ENCODE results near the gene RFTN1.

Gene RFTN1

DNA sequence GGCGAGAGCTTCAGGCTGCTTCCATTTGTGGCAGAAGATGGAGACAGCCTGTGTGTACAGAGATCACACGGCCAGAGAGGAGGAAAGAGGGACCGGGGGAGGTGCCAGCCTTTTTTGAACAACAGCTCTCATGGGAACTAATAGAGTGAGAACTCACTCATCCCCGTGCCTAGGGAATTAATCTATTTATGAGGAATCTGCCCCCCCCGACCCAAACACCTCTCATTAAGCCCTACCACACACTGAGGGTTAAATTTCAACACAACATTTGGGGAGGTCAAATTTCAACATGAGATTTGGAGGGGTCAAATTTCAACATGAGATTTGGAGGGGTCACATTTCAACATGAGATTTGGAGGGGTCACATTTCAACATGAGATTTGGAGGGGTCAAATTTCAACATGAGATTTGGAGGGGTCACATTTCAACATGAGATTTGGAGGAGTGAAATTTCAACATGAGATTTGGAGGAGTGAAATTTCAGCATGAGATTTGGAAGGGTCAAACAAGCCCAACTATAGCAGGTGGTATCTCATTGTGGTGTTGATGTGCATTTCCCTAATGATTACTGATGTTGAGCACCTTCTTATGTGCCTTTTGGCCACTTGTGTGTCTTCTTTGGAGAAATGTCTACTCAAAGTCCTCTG is 20.6 kb upstream of the RFTN1 start:
- DNase-seq (ENCODE audit: extremely low spot score, insufficient read length, low read depth) (no peak), FAIRE-seq (no peak)

DNA sequence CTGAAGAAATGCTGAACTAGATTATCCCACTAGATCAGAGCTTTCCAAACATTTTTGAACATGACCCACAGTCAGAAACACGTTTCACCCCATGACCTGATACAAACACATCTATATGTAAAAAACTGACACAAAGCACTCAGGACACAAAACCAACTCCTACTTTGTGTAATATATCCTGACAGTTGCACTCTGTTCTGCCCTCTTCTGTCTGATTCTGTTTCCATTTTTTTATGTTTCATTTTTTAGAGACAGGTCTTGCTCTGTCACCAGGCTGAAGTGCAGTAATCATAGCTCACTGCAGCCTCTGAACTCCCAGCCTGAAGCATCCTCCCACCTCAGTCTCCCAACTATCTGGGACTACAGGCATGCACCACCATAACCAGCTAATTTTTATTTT is 15.8 kb upstream of the RFTN1 start:
- DNase-seq (ENCODE audit: extremely low spot score, insufficient read length, low read depth) (no peak), FAIRE-seq (peak; percentile 42)

DNA sequence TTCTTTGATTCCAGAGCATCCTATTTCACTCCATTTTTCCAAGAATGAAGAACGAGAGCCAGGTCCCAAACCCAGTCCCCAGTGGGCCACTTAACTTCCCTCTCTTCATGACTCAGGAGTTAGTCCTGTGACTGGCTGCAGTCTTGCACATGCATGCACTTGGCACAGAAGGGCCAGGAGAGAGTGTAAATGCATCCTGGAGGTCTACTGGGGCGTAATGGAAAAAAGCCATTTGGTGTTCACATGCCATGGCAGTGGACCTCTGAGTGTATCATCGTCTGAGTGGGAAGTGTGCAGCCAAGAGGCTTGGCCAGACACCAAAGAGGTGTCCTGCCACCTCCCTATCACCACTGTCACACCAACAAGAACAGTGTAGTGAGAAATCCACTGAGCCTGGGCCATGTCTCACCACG is 15.1 kb upstream of the RFTN1 start:
- FAIRE-seq, result no peak
- no peak for DNase-seq (ENCODE audit: extremely low spot score, insufficient read length, low read depth)

DNA sequence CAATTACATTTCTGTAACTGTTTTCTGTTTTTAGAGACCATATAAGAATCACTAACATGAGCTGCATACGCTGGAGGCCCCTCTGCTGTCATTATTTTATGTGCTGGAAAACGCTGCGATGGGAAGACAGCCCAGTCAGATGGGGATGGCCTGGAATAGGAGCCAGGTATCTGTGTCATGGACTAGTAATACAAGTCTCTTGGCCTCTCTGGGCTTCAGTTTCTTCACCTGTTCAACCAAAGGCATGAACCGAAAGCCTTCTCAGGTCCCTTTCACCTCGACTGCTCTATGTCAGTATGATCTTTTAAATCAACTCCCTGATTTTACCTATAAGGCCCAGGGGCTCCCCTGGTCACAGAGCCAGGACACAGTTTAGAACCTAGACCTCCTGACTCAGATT is 14.6 kb upstream of the RFTN1 start:
- DNase-seq (ENCODE audit: extremely low spot score, insufficient read length, low read depth), result no peak
- no peak for FAIRE-seq

DNA sequence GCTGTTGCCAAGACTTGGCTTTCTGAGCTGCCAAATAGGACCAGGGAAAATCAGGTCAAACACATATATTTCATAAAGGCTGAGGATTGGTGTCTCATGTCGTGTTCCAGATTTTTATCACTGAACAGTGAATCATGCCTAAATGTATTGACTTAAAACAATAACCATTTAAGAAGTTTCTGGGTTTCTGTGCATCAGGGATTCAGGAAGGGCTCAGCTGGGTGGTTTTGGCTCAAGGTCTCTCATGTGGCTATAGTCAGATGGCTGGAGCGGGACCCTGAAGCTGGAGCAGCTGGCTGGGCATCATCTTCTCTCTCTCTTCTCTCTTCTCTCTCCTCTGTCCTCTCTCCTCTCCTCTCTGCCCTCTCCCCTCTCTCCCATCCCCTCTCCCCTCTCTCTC is 10.7 kb upstream of the RFTN1 start:
- DNase-seq (ENCODE audit: extremely low spot score, insufficient read length, low read depth) (no peak), FAIRE-seq (no peak)

DNA sequence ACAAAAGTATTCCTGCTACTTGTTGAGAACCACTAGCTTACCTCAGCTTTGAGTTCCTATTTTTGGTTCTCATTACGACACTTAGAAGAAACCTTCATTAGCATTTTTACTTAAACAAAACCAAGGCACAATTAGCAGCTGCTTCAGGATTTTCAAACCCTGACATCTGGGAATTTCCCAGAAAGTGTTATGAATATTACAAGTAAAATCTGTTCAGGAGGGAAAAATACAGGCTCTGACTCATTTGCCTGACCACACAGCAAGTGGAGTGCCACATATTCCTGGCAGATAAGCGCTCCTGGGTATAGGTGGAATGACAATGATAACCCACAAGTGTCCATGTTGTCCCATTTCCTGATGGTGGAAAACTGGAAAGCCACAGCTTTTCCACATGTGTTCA is 10.3 kb upstream of the RFTN1 start:
- FAIRE-seq, result peak; percentile 12
- DNase-seq (ENCODE audit: extremely low spot score, insufficient read length, low read depth), result no peak

DNA sequence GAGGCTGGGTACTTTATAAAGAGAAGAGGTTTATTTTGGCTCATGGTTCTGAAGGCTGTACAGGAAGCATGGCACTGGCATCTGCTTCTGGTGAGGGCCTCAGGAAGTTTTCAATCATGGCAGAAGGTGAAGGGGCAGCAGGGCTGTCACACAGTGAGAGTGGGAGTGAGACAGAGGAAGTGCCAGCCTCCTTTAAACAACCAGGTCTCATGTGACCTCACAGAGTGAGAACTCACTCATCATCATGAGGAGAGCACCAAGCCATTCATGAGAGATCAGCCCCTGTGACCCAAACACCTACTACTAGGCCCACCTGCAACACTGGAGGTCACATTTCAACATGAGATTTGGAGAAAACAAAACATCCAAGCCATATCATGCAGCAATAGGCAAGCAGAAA is 9.3 kb upstream of the RFTN1 start:
- FAIRE-seq (peak; percentile 12), DNase-seq (ENCODE audit: extremely low spot score, insufficient read length, low read depth) (no peak)

DNA sequence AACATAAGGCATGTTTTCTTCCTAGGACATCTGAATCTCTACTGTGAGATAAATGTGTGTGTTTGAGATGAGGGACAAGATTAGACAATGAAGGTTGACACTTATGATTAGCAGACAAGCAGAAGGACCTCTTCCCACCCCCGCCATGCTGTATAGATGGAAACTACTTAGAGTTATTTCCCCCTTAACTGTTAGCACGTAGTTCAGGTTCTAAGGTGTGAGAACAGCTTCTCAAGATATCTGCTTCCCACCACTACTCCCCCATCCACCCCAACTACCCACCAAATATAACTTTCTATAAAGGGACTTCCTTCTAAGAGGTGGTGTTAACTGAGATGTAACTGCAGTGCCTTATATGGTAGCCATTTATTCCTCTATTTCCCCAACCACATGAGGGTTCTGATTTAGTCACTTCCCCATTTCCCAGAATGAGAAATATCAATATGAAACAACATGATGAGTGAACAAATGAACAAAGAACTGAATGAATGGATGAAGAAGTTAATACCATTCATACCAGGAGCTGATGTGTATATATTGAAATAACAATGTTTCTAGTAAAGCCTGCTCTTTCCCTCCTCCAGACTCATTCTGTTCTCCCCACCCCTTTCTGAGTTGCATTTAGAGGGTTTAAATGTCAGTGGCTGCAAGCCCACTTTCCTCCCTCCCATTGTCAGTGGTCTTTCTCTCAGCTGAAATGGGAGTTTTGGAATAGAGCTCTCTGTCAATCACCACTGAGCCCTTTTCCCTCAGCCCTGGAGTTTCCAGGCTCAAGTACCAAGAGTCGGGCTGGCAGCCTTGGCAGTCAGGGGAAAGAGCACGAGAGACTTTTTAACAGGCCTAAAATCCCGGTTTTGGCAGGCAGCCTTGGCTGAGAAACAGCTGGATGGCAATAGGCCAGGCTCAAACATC is 7.7 kb upstream of the RFTN1 start:
- no peak for DNase-seq (ENCODE audit: extremely low spot score, insufficient read length, low read depth)
- FAIRE-seq, result peak; percentile 91

DNA sequence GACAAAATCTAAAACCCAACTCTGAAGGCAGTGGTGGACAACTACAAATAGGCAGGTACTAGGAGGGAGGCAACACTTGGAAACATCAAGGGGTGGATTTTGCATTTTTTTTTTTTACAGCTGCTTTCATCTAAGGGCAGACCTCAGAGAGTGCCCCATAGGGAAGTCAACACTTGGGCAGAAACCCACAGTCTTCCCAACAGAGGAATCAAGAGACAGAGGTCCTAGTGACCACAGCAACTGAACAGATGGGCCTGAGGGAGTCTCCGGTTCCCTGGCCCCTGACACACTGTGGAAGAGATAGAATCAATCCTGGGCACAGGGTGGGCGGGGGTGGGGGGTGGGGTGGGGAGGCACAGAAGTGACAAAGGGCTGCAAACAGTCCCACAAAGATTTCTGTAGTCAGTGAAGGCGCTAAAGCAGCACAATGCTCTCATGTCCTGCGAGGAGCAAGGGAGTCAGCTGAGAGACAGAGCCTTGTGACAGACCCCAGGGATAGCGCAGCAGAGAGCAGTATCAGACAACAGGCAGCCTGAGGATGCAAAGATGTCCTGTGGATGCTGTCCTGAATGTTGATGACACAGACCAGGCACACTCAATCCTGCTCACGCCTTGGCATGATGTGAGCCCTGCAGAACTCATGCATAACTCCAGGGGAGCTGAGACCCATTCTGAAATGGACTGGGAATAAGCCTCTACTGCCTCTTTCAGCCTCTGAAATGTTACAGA is 6.9 kb upstream of the RFTN1 start:
- FAIRE-seq (peak; percentile 64), DNase-seq (ENCODE audit: extremely low spot score, insufficient read length, low read depth) (no peak)

DNA sequence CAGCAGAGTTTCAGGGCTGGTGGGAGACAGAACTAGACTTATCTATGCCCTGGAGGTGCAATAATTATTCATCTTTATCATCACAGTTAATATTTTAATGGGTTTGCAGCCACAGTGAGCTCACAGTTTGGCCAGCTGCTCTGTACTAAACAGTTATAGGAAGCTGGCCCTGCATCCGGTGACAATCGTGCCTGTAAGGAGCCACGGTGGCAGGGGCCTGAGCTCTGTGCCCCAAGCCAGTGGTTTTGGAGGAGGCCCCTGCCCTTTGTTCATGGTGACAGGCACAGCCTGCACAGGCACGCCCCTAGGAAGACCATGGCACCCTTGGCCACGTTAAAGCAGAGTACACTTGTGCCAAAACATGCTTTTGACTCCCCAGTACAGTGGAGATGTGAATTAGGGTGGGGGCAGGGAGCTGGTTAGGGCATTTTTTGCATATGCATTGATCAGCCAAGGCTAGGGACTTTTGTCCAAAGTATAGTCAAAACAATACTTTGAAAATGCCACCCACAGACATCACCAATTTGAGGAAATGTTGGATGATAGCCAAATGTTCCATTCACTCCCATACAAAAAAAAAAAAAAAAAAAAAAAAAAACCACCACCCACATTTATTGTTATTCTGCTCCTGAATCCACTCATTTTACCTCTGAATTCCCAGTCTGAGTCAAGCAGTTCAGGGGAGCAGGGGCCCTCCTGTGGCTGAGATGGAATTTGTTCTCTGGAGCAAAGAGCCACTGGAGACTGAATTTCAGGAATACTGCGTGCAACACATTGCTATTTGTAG is 3.4 kb upstream of the RFTN1 start:
- FAIRE-seq (no peak), DNase-seq (ENCODE audit: extremely low spot score, insufficient read length, low read depth) (no peak)

DNA sequence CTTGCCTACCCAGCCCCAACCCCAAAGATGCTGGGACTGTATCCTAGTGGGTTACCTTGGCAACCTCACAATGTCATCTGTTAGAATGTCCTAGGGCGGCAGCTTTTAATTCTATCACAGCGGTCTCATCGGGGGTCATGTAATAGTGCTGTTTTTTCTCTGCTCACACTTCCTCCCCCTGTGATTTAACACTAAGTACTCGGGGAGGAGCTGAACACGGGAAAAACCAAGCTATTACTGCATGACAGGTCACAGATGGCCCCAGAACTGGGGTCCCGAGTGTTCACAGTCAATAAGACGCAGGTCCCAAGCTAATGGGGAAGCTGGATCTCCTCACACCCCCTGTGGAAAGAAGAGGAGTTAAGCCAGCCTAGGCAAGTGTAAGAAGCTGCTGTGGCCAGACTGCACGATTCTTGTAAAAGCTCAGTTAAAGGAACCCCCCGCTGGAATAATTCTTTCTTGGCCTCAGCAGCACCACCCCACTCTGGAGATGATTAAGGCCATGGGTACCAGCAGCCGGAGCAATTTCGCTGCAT is 2.5 kb upstream of the RFTN1 start:
- peak; percentile 93 for FAIRE-seq
- no peak for DNase-seq (ENCODE audit: extremely low spot score, insufficient read length, low read depth)

DNA sequence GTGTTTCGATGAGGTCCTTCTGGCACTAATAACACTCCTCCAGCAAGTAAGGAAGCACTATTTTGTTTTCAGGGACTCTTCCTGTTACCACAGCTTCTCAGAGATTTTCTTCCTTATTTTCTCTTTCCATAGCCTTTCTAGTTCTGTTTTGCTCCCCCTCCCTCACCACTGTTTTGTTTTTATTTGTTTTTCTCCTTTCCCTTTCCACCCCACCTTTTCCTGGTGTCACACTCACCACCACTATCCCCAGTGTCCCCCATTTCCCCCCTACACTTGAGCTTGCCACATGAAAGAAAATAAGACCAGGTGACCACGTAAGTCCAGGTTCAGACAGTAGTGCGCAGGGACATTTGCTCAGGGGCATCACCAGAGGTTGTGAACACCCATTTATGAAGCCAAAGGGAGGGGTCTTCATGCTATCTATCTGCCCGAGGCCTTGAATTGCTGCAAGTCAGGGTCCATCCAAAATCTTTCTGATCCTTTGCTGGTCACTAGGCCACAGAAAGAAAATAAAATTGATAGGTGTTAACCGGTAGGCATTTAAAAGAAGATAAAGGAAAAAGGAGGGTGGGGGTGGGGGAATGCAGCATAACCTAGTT is 1.4 kb upstream of the RFTN1 start:
- DNase-seq (ENCODE audit: extremely low spot score, insufficient read length, low read depth), result no peak
- peak; percentile 69 for FAIRE-seq

DNA sequence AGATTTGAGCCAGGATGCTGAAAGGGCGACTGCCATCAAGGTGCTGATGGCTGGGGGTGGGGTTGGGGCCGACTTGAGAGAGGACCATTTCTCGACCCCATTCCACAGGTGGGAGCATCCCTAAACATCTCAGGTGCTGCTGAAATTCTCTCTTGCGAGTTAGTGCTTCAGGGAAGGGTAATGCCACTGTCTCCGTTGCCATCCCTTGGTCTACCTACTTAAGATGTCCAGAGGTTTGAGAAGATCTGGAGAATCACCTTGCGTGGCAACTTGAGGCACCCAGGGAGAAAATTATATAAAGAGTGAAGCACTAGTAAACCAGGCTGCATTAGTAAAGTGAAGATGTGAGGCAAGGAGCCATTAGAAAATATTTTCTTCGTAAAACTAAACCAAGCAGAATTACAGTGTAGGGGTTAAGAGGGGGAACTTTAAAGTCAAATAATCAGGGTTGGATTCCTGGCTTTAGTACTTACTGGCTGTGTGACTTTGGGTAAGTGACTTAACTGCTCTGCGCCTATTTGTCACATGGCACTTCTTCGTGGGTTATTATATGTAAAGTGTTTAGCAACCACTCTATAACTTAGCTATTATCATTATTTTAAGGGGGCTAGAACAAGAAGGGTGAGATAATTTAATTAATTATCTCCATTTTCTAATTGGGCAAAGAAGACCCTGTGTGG is 662 bp upstream of the RFTN1 start:
- FAIRE-seq (peak; percentile 67), DNase-seq (ENCODE audit: extremely low spot score, insufficient read length, low read depth) (no peak)

DNA sequence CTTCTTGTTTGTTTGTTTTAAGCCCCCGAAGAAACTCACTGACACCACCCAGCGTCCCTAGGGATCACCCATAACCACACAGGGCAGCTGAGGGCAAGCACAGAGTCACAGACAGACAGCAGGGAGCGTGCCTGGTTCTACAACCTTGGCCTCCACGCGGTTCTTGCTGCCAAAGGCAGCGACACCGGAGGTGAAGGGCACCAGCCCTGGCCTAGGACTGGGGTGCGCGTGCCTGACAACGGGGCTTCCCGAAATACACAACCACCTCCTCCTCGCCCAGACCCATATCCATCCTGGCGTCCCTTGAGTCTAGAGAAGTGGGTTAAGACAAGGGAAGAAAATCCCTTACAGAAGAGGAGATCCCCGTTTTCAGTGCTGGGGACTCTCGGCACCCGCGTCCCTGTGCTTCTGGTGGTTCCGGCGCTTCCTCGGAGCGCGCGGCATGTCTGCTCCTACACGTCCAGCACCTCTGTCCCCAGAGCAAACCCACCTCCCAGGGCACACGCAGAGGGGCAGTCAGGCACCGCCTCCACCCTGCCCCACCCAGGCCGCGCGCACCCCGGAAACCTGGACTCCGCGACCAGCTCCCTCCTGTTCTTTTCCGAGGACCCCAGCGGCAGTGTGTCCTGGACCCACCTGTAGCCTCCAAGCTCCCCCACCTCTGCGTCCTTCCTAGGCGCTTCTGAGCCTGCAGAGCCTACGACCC is 911 bp downstream of the RFTN1 start:
- FAIRE-seq (no peak), DNase-seq (ENCODE audit: extremely low spot score, insufficient read length, low read depth) (no peak)

DNA sequence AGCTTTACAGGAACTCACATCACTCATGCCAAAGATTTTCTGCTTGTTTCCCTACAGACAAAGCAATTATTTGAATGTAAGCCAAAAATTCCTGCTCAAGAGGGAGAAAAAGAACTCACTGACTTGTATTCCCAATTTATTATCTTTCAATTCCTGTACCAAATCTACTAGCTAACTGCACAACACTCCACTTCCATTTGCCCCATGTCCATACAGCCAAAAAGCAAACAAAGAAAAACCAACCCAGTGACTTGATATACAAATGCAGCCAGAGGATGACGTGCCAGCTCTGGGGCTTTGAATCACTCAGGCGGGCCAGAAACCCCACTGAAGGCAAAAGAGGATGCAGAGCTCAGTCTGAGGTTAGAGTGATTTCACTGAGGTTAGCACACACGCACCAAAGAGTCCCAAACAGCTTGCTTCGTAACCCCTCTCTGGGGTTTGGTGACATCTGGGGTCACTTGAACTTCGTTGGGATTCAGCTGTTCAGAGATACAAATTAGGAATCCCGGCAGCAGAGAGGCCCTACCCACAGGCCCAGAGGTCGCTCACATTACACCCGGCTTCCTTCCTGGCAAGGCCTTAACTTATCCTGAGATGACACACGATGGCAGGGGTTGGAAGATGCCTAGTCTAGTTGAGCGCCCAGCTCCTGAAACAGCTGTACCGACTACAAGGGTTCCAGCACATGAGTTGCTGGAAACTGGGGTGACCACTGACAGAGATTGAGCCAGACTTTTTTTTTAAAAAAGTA is 1.6 kb downstream of the RFTN1 start:
- FAIRE-seq, result peak; percentile 100
- no peak for DNase-seq (ENCODE audit: extremely low spot score, insufficient read length, low read depth)

DNA sequence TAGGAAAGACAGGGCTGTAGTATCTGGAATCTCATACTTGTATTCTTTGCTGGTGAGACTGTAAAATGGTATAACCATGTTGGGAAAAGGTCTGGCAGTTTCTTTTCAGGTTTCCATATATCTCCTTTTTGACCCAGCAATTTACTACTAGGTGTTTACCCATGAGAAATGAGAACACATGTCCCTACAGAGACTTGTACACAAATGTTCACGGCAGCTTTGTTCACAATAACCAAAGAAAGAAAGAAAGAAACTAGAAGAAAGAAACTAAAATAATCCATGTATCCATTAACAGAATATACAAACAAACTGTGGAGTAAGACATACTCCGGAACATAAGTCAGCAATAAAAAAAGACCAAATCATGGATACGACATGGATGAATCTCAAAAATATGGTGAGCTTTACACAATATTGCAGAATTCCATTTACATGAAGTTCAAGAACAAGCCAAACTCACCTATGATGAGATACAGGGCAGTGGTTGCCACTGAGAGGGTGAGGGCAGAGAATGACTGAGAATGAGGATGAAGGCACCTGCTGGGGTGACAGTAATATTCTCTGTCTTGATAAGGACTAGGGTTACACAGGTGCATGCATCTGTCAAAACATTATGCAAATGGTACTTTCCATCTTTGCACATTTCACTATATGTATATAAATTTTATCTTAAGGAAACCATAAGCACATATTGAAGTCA is 2.7 kb downstream of the RFTN1 start:
- FAIRE-seq, result no peak
- no peak for DNase-seq (ENCODE audit: extremely low spot score, insufficient read length, low read depth)

Measured in GM18507 (cell line).